OCI-LY1 (cell line): ENCODE results near the gene GGN.
"Not testable (repeated sequence)": the region's sequence is repeated elsewhere in the genome, so short reads cannot be mapped to it uniquely, and the experiment has no call there.

Experiments used
- EZH2 ChIP-seq: fragments of 200-600 bp; sonication (generic), shearing (Covaris generic); IDR thresholded peaks from 2 replicates; pipeline ENCODE4 v1.8.0; 2017; ENCODE audit warnings: borderline replicate concordance, mixed run types, mild to moderate bottlenecking, antibody characterized with exemption, low read length, moderate library complexity, mixed read lengths
- TF ChIP-seq, protein P1 (sequence below): fragments of 200-600 bp; sonication (generic), shearing (Covaris generic); IDR thresholded peaks from 2 replicates; pipeline ENCODE4 v1.5.1; 2017; ENCODE audit warnings: mild to moderate bottlenecking, antibody characterized with exemption, low read length, moderate library complexity, mixed read lengths

- TF ChIP-seq, protein P1, sequence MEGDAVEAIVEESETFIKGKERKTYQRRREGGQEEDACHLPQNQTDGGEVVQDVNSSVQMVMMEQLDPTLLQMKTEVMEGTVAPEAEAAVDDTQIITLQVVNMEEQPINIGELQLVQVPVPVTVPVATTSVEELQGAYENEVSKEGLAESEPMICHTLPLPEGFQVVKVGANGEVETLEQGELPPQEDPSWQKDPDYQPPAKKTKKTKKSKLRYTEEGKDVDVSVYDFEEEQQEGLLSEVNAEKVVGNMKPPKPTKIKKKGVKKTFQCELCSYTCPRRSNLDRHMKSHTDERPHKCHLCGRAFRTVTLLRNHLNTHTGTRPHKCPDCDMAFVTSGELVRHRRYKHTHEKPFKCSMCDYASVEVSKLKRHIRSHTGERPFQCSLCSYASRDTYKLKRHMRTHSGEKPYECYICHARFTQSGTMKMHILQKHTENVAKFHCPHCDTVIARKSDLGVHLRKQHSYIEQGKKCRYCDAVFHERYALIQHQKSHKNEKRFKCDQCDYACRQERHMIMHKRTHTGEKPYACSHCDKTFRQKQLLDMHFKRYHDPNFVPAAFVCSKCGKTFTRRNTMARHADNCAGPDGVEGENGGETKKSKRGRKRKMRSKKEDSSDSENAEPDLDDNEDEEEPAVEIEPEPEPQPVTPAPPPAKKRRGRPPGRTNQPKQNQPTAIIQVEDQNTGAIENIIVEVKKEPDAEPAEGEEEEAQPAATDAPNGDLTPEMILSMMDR: not testable (repeated sequence)
- TF ChIP-seq EZH2: not testable (repeated sequence)
These were observed 48.8 kb downstream of the GGN start for GRCh38 chr19:38339011-38339410.
